ENCODE measurements around the gene B4GALNT3.

The B4GALNT3 gene

GRCh38 chr12:560691-561390, 101.1 kb downstream of the B4GALNT3 start:
- Histone ChIP-seq H3K4me3 (ENCODE audit: low read depth, low read length) (no peak overlapping the region), H3K4me1 (ENCODE audit: control insufficient read depth, insufficient read depth, low read length) (no peaks in the 10 kb centered on the region)

GRCh38 chr12:561391-561705, 101.6 kb downstream of the B4GALNT3 start:
- no peak overlapping the region for H3K4me3 ChIP-seq (ENCODE audit: low read depth, low read length)
- H3K4me1 ChIP-seq (ENCODE audit: control insufficient read depth, insufficient read depth, low read length): no peaks in the 10 kb centered on the region
- no peaks in the 10 kb centered on the region for H3K9me3 ChIP-seq (ENCODE audit: control insufficient read depth, insufficient read depth, low read length)
- H3K36me3 ChIP-seq (ENCODE audit: control insufficient read depth, insufficient read depth, low read length): no peaks in the 10 kb centered on the region
- H3K27me3 ChIP-seq (ENCODE audit: control insufficient read depth, insufficient read depth, low read length): no peaks in the 10 kb centered on the region
- H3K27ac ChIP-seq (ENCODE audit: low read depth, low read length): no peak overlapping the region
- H3K9ac ChIP-seq (ENCODE audit: low read depth, low read length): no peak overlapping the region

More at GRCh38 chr12:560691-561390, 101.1 kb downstream of the B4GALNT3 start:
- no peak overlapping the region for H3K9ac ChIP-seq (ENCODE audit: low read depth, low read length)
- no peaks in the 10 kb centered on the region for H3K9me3 ChIP-seq (ENCODE audit: control insufficient read depth, insufficient read depth, low read length)
- no peak overlapping the region for H3K27ac ChIP-seq (ENCODE audit: low read depth, low read length)
- H3K27me3 ChIP-seq (ENCODE audit: control insufficient read depth, insufficient read depth, low read length): no peaks in the 10 kb centered on the region
- no peaks in the 10 kb centered on the region for H3K36me3 ChIP-seq (ENCODE audit: control insufficient read depth, insufficient read depth, low read length)

GRCh38 chr12:561908-562593, 102.3 kb downstream of the B4GALNT3 start:
- Histone ChIP-seq H3K9ac (ENCODE audit: low read depth, low read length) (no peak overlapping the region), H3K9me3 (ENCODE audit: control insufficient read depth, insufficient read depth, low read length) (no peaks in the 10 kb centered on the region), H3K4me1 (ENCODE audit: control insufficient read depth, insufficient read depth, low read length) (no peaks in the 10 kb centered on the region), H3K36me3 (ENCODE audit: control insufficient read depth, insufficient read depth, low read length) (no peaks in the 10 kb centered on the region), H3K4me3 (ENCODE audit: low read depth, low read length) (no peak overlapping the region), H3K27ac (ENCODE audit: low read depth, low read length) (no peak overlapping the region), H3K27me3 (ENCODE audit: control insufficient read depth, insufficient read depth, low read length) (no peaks in the 10 kb centered on the region)

GRCh38 chr12:562634-563033, 102.9 kb downstream of the B4GALNT3 start:
- no peaks in the 10 kb centered on the region for H3K27me3 ChIP-seq (ENCODE audit: control insufficient read depth, insufficient read depth, low read length)
- no peak overlapping the region for H3K27ac ChIP-seq (ENCODE audit: low read depth, low read length)
- H3K36me3 ChIP-seq (ENCODE audit: control insufficient read depth, insufficient read depth, low read length): no peaks in the 10 kb centered on the region
- no peaks in the 10 kb centered on the region for H3K4me1 ChIP-seq (ENCODE audit: control insufficient read depth, insufficient read depth, low read length)
- no peak overlapping the region for H3K9ac ChIP-seq (ENCODE audit: low read depth, low read length)
- H3K4me3 ChIP-seq (ENCODE audit: low read depth, low read length): no peak overlapping the region
- H3K9me3 ChIP-seq (ENCODE audit: control insufficient read depth, insufficient read depth, low read length): no peaks in the 10 kb centered on the region

GRCh38 chr12:563250-563781, 103.6 kb downstream of the B4GALNT3 start:
- no peaks in the 10 kb centered on the region for H3K9me3 ChIP-seq (ENCODE audit: control insufficient read depth, insufficient read depth, low read length)
- no peak overlapping the region for H3K9ac ChIP-seq (ENCODE audit: low read depth, low read length)
- no peaks in the 10 kb centered on the region for H3K36me3 ChIP-seq (ENCODE audit: control insufficient read depth, insufficient read depth, low read length)
- no peak overlapping the region for H3K27ac ChIP-seq (ENCODE audit: low read depth, low read length)
- H3K27me3 ChIP-seq (ENCODE audit: control insufficient read depth, insufficient read depth, low read length): no peaks in the 10 kb centered on the region
- no peak overlapping the region for H3K4me3 ChIP-seq (ENCODE audit: low read depth, low read length)
- H3K4me1 ChIP-seq (ENCODE audit: control insufficient read depth, insufficient read depth, low read length): no peaks in the 10 kb centered on the region

- Histone ChIP-seq H3K27me3 (ENCODE audit: control insufficient read depth, insufficient read depth, low read length) (no peaks in the 10 kb centered on the region), H3K4me3 (ENCODE audit: low read depth, low read length) (no peak overlapping the region), H3K4me1 (ENCODE audit: control insufficient read depth, insufficient read depth, low read length) (no peaks in the 10 kb centered on the region), H3K36me3 (ENCODE audit: control insufficient read depth, insufficient read depth, low read length) (no peaks in the 10 kb centered on the region), H3K27ac (ENCODE audit: low read depth, low read length) (no peak overlapping the region), H3K9ac (ENCODE audit: low read depth, low read length) (no peak overlapping the region), H3K9me3 (ENCODE audit: control insufficient read depth, insufficient read depth, low read length) (no peaks in the 10 kb centered on the region)
These were observed 104.1 kb downstream of the B4GALNT3 start for GRCh38 chr12:563787-564298.

GRCh38 chr12:565161-565560, 105.4 kb downstream of the B4GALNT3 start:
- Histone ChIP-seq H3K27ac (ENCODE audit: low read depth, low read length) (no peak overlapping the region), H3K36me3 (ENCODE audit: control insufficient read depth, insufficient read depth, low read length) (no peaks in the 10 kb centered on the region)

GRCh38 chr12:565589-566105, 105.9 kb downstream of the B4GALNT3 start:
- Histone ChIP-seq H3K9ac (ENCODE audit: low read depth, low read length) (no peak overlapping the region), H3K4me1 (ENCODE audit: control insufficient read depth, insufficient read depth, low read length) (peaks cover 1% of the 10 kb centered on the region; the same call in 1 of the 2 replicates), H3K4me3 (ENCODE audit: low read depth, low read length) (no peak overlapping the region), H3K27ac (ENCODE audit: low read depth, low read length) (no peak overlapping the region), H3K36me3 (ENCODE audit: control insufficient read depth, insufficient read depth, low read length) (no peaks in the 10 kb centered on the region), H3K27me3 (ENCODE audit: control insufficient read depth, insufficient read depth, low read length) (0 out of 2 replicates have a peak, but pooled peaks cover 5% of the 10 kb centered on the region), H3K9me3 (ENCODE audit: control insufficient read depth, insufficient read depth, low read length) (no peaks in the 10 kb centered on the region)

More at GRCh38 chr12:565161-565560, 105.4 kb downstream of the B4GALNT3 start:
- H3K4me3 ChIP-seq (ENCODE audit: low read depth, low read length): no peak overlapping the region
- H3K4me1 ChIP-seq (ENCODE audit: control insufficient read depth, insufficient read depth, low read length): no peaks in the 10 kb centered on the region
- H3K27me3 ChIP-seq (ENCODE audit: control insufficient read depth, insufficient read depth, low read length): 0 out of 2 replicates have a peak, but pooled peaks cover 5% of the 10 kb centered on the region
- H3K9me3 ChIP-seq (ENCODE audit: control insufficient read depth, insufficient read depth, low read length): no peaks in the 10 kb centered on the region
- H3K9ac ChIP-seq (ENCODE audit: low read depth, low read length): no peak overlapping the region

GRCh38 chr12:568486-568885, 108.7 kb downstream of the B4GALNT3 start:
- no peak overlapping the region for H3K9ac ChIP-seq (ENCODE audit: low read depth, low read length)
- H3K9me3 ChIP-seq (ENCODE audit: control insufficient read depth, insufficient read depth, low read length): no peaks in the 10 kb centered on the region
- no peak overlapping the region for H3K27ac ChIP-seq (ENCODE audit: low read depth, low read length)
- no peaks in the 10 kb centered on the region for H3K36me3 ChIP-seq (ENCODE audit: control insufficient read depth, insufficient read depth, low read length)
- peaks cover 10% of the 10 kb centered on the region; the same call in 1 of the 2 replicates for H3K4me1 ChIP-seq (ENCODE audit: control insufficient read depth, insufficient read depth, low read length)
- 0 out of 2 replicates have a peak, but pooled peaks cover 5% of the 10 kb centered on the region for H3K27me3 ChIP-seq (ENCODE audit: control insufficient read depth, insufficient read depth, low read length)
- no peak overlapping the region for H3K4me3 ChIP-seq (ENCODE audit: low read depth, low read length)

GRCh38 chr12:569091-569676, 109.4 kb downstream of the B4GALNT3 start:
- H3K9me3 ChIP-seq (ENCODE audit: control insufficient read depth, insufficient read depth, low read length): no peaks in the 10 kb centered on the region
- 0 out of 2 replicates have a peak overlapping the region, but pooled peaks have one; percentile 68 for H3K4me3 ChIP-seq (ENCODE audit: low read depth, low read length)
- no peak overlapping the region for H3K27ac ChIP-seq (ENCODE audit: low read depth, low read length)
- H3K9ac ChIP-seq (ENCODE audit: low read depth, low read length): no peak overlapping the region
- 0 out of 2 replicates have a peak, but pooled peaks cover 5% of the 10 kb centered on the region for H3K27me3 ChIP-seq (ENCODE audit: control insufficient read depth, insufficient read depth, low read length)
- H3K4me1 ChIP-seq (ENCODE audit: control insufficient read depth, insufficient read depth, low read length): peaks cover 10% of the 10 kb centered on the region; the same call in 1 of the 2 replicates
- H3K36me3 ChIP-seq (ENCODE audit: control insufficient read depth, insufficient read depth, low read length): no peaks in the 10 kb centered on the region
